GM12878 (cell line): ENCODE measurements around the gene PNMT. TPM values are rescaled to one million over a fixed set of nuclear protein-coding genes. Genes with fewer than 3 reads are reported as not detected.
A peak's percentile ranks its signal among the peaks of the same experiment; 100 is the strongest.

Source experiments
- BACH1 ChIP-seq: fragments of 450-650 bp; IDR thresholded peaks from 2 replicates; pipeline ENCODE4 v1.6.1; 2017; ENCODE audit warnings: mild to moderate bottlenecking, borderline replicate concordance
- BHLHE40 ChIP-seq, 2 experiments: fragments of 450-650 bp in 1 of 2; IDR thresholded peaks; 2 replicates each; pipeline ENCODE4 v1.6.1; 2011 to 2017; ENCODE audit warnings: low read depth in 2 of 2, borderline replicate concordance in 1 of 2, improper control_type of control experiment in 1 of 2, low read length in 1 of 2, mild to moderate bottlenecking in 1 of 2
- CHD2 ChIP-seq: IDR thresholded peaks from 2 replicates; pipeline ENCODE4 v1.6.1; 2011; ENCODE audit warnings: low read depth, low read length, improper control_type of control experiment, borderline replicate concordance
- EP300 ChIP-seq, 2 experiments: fragments of 150-350 bp in 1 of 2; IDR thresholded peaks; 2 replicates each; pipeline ENCODE4 v1.6.1; 2011 to 2012; ENCODE audit warnings: low read depth in 2 of 2, low read length in 2 of 2, borderline replicate concordance in 1 of 2, improper control_type of control experiment in 1 of 2, inconsistent platforms in 1 of 2; ENCODE audit not compliant: control insufficient read depth in 1 of 2
- FOXK2 ChIP-seq: fragments of 450-650 bp; IDR thresholded peaks from 2 replicates; pipeline ENCODE4 v1.6.1; 2017; ENCODE audit warnings: mild to moderate bottlenecking, moderate library complexity
- IRF4 ChIP-seq: IDR thresholded peaks from 2 replicates; pipeline ENCODE4 v1.6.1; 2011; ENCODE audit warnings: low read depth, low read length
- PML ChIP-seq: IDR thresholded peaks from 2 replicates; pipeline ENCODE4 v1.6.1; 2012; ENCODE audit warnings: low read length, inconsistent platforms
- RELB ChIP-seq: fragments of 450-650 bp; IDR thresholded peaks from 2 replicates; pipeline ENCODE4 v1.6.1; 2017; ENCODE audit warnings: low read depth, mild to moderate bottlenecking, moderate library complexity
- SIN3A ChIP-seq: IDR thresholded peaks from 2 replicates; pipeline ENCODE4 v1.6.1; 2012; ENCODE audit warnings: low read depth, low read length, improper control_type of control experiment
- SMARCA5 ChIP-seq: fragments of 450-650 bp; IDR thresholded peaks from 2 replicates; pipeline ENCODE4 v1.6.1; 2017; ENCODE audit warnings: mild to moderate bottlenecking
- SREBF2 ChIP-seq: IDR thresholded peaks from 2 replicates; pipeline ENCODE4 v1.6.1; 2012; ENCODE audit warnings: mild to moderate bottlenecking, low read length
- STAT1 ChIP-seq: fragments of 450-650 bp; conservative IDR thresholded peaks from 2 replicates; pipeline ENCODE4 v1.6.1; 2014; ENCODE audit warnings: antibody characterized with exemption, mild to moderate bottlenecking
- WRNIP1 ChIP-seq: IDR thresholded peaks from 2 replicates; pipeline ENCODE4 v1.6.1; 2011; ENCODE audit warnings: low read depth, low read length, improper control_type of control experiment, borderline replicate concordance
- ZNF207 ChIP-seq: fragments of 450-650 bp; IDR thresholded peaks from 2 replicates; pipeline ENCODE4 v1.6.1; 2014; ENCODE audit warnings: antibody characterized with exemption, mild to moderate bottlenecking, borderline replicate concordance
- ZNF217 ChIP-seq: fragments of 450-650 bp; IDR thresholded peaks from 2 replicates; pipeline ENCODE4 v1.6.1; 2017; ENCODE audit warnings: antibody characterized with exemption, mild to moderate bottlenecking
- ZNF274 ChIP-seq: IDR thresholded peaks from one replicate; pipeline ENCODE4 v1.8.0; 2011; ENCODE audit not compliant: insufficient read length, insufficient read depth
- polyA plus RNA-seq, 11 experiments: library from polyadenylated mRNA; depleted of rRNA in 4 of 11; unstranded in 6 of 11; stranded (reverse) in 5 of 11; fragments of >200 nt; fragmentation: Nextera tagmentation in 4 of 11; fragmentation: Illumina TruSeq in 1 of 11; extraction: Ambion mirVana in 4 of 11; extraction: Trizol in 1 of 11; gene quantifications; 1 replicate in 1 of 11; 2 replicates in 10 of 11; pipeline versions ENCODE4 v1.2.1 to v1.2.3, GENCODE V29; 2011 to 2016; ENCODE audit warnings: inconsistent platforms in 2 of 11, missing spikeins in 2 of 11, low read depth in 1 of 11
- total RNA-seq, 4 experiments: library from RNA; depleted of rRNA in 3 of 4; stranded (reverse); fragments of >200 nt in 3 of 4; fragmentation: Illumina TruSeq in 1 of 4; extraction: Trizol in 1 of 4; gene quantifications; 2 replicates each; pipeline versions ENCODE4 v1.2.1 to v1.2.3, GENCODE V29; 2013 to 2021
- TF ChIP-seq, protein P1 (sequence below): fragments of 450-650 bp; formaldehyde crosslinking; IDR thresholded peaks from 2 replicates; pipeline ENCODE4 v1.5.0; 2022; ENCODE audit warnings: mild to moderate bottlenecking, missing genetic modification characterization
- TF ChIP-seq, protein P2 (sequence below): fragments of 150-350 bp; IDR thresholded peaks from 2 replicates; pipeline ENCODE4 v1.6.1; 2016; ENCODE audit warnings: low read depth, low read length
- TF ChIP-seq, protein P3 (sequence below): IDR thresholded peaks from 2 replicates; pipeline ENCODE4 v1.6.1; 2011; ENCODE audit warnings: borderline replicate concordance, low read depth, mild to moderate bottlenecking, moderate library complexity, low read length; ENCODE audit not compliant: insufficient read depth, poor library complexity, severe bottlenecking

PNMT gene
- total and polyA plus RNA-seq, 10 of the 15 experiments (the other 5 are each of a cell fraction or from before 2014, with no cell fraction given), result not detected

GRCh38 chr17:39667945-39668924, at the start of gene PNMT (continued):
- TF ChIP-seq, protein P1, sequence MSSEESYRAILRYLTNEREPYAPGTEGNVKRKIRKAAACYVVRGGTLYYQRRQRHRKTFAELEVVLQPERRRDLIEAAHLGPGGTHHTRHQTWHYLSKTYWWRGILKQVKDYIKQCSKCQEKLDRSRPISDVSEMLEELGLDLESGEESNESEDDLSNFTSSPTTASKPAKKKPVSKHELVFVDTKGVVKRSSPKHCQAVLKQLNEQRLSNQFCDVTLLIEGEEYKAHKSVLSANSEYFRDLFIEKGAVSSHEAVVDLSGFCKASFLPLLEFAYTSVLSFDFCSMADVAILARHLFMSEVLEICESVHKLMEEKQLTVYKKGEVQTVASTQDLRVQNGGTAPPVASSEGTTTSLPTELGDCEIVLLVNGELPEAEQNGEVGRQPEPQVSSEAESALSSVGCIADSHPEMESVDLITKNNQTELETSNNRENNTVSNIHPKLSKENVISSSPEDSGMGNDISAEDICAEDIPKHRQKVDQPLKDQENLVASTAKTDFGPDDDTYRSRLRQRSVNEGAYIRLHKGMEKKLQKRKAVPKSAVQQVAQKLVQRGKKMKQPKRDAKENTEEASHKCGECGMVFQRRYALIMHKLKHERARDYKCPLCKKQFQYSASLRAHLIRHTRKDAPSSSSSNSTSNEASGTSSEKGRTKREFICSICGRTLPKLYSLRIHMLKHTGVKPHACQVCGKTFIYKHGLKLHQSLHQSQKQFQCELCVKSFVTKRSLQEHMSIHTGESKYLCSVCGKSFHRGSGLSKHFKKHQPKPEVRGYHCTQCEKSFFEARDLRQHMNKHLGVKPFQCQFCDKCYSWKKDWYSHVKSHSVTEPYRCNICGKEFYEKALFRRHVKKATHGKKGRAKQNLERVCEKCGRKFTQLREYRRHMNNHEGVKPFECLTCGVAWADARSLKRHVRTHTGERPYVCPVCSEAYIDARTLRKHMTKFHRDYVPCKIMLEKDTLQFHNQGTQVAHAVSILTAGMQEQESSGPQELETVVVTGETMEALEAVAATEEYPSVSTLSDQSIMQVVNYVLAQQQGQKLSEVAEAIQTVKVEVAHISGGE (CRISPR knock-in tag), result no peak
- TF ChIP-seq, protein P2, sequence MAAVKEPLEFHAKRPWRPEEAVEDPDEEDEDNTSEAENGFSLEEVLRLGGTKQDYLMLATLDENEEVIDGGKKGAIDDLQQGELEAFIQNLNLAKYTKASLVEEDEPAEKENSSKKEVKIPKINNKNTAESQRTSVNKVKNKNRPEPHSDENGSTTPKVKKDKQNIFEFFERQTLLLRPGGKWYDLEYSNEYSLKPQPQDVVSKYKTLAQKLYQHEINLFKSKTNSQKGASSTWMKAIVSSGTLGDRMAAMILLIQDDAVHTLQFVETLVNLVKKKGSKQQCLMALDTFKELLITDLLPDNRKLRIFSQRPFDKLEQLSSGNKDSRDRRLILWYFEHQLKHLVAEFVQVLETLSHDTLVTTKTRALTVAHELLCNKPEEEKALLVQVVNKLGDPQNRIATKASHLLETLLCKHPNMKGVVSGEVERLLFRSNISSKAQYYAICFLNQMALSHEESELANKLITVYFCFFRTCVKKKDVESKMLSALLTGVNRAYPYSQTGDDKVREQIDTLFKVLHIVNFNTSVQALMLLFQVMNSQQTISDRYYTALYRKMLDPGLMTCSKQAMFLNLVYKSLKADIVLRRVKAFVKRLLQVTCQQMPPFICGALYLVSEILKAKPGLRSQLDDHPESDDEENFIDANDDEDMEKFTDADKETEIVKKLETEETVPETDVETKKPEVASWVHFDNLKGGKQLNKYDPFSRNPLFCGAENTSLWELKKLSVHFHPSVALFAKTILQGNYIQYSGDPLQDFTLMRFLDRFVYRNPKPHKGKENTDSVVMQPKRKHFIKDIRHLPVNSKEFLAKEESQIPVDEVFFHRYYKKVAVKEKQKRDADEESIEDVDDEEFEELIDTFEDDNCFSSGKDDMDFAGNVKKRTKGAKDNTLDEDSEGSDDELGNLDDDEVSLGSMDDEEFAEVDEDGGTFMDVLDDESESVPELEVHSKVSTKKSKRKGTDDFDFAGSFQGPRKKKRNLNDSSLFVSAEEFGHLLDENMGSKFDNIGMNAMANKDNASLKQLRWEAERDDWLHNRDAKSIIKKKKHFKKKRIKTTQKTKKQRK, result no peak
- peak; percentile 90; the same call in 1 of the 2 replicates for TF ChIP-seq SMARCA5
- no peak for TF ChIP-seq PML
- TF ChIP-seq BACH1, result peak; percentile 60; the same call in 1 of the 2 replicates
- TF ChIP-seq BHLHE40 (IDR thresholded peaks at IDR 0.05; ENCODE audit: borderline replicate concordance in 1 of 2, low read depth in 2 of 2, low read length in 1 of 2), result peak in 1 of 2 experiments; percentile 38; a peak in 1 of 4 replicates
- TF ChIP-seq IRF4, result no peak
- TF ChIP-seq ZNF217, result no peak
- no peak for TF ChIP-seq ZNF274
- no peak for TF ChIP-seq CHD2
- TF ChIP-seq, protein P3, sequence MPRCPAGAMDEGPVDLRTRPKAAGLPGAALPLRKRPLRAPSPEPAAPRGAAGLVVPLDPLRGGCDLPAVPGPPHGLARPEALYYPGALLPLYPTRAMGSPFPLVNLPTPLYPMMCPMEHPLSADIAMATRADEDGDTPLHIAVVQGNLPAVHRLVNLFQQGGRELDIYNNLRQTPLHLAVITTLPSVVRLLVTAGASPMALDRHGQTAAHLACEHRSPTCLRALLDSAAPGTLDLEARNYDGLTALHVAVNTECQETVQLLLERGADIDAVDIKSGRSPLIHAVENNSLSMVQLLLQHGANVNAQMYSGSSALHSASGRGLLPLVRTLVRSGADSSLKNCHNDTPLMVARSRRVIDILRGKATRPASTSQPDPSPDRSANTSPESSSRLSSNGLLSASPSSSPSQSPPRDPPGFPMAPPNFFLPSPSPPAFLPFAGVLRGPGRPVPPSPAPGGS, result no peak
- TF ChIP-seq SREBF2, result no peak
- no peak for TF ChIP-seq EP300 (IDR thresholded peaks at IDR 0.05; ENCODE audit: borderline replicate concordance in 1 of 2, control insufficient read depth in 1 of 2, low read depth in 2 of 2, low read length in 2 of 2)
- no peak for TF ChIP-seq FOXK2
- TF ChIP-seq WRNIP1, result no peak
- no peak for TF ChIP-seq RELB
- no peak for TF ChIP-seq SIN3A
- TF ChIP-seq STAT1, result peak; percentile 63; the same call in 1 of the 2 replicates
- peak; percentile 46; the same call in 1 of the 2 replicates for TF ChIP-seq ZNF207
